SKM-1 (cell line): Measurements from ENCODE around the gene ZNF423.
A peak's percentile ranks its signal among the peaks of the same experiment; 100 is the strongest.

Experiments used
- DNase-seq: peaks from one replicate; lab custom pipeline; 2025; ENCODE audit not compliant: unreplicated experiment; lab: John Stamatoyannopoulos, UW

Gene ZNF423

DNA sequence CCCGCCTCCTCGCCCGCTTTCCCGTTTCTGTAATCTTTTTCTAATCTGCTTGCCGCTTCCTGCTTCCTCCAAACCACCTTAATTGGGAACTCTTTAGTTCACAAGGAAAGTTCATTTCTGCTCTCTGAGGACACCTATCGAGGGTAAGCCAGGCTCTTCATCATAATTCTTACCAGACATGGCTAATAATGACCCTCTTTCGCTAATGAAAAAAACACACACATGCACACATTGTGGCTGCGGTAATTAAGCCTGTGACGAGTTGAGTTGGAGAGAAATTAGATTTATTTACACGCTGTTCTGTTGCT lies 100.6 kb downstream of the ZNF423 start:
- DNase-seq = peak; percentile 4

DNA sequence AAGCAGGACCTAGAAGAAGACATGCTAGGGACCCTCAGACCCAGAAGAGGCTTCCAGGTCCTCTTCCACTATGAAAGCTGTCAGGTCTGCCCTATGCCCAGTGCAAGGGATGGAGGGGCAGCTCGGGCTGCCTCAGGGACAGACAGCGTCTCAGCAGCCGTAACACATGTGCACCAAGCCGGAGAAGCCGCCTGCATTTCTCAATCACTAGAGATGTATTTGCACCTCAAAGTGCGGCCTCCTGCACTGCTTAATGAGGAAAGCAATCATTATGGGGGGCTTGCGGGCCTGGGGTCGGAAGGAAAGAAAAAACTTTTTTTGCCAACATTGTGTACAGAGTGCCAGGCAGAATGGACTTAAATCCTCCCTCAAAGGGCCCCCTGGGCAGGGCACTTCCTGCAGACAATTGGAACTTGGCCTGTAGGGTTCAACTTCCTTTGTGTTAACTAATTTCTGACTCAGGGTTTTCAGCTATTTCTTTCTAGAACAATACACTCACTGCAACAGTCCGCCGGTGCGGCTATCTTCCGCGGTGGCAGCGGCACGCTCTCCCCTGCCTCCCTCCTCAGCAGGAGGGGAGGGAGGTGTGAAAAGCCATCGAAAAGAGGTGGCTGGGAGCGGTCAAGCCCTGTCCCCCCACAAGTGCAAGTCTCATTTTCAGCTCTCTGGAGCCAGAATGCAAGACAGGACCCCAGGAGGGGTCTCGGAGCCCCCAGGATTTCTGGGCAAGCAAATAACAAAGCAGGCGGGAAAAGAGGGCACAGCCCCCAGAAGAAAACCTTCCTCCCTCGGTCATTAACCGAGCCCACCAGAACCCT lies 101.2 kb downstream of the ZNF423 start:
- peak; percentile 51 for DNase-seq

DNA sequence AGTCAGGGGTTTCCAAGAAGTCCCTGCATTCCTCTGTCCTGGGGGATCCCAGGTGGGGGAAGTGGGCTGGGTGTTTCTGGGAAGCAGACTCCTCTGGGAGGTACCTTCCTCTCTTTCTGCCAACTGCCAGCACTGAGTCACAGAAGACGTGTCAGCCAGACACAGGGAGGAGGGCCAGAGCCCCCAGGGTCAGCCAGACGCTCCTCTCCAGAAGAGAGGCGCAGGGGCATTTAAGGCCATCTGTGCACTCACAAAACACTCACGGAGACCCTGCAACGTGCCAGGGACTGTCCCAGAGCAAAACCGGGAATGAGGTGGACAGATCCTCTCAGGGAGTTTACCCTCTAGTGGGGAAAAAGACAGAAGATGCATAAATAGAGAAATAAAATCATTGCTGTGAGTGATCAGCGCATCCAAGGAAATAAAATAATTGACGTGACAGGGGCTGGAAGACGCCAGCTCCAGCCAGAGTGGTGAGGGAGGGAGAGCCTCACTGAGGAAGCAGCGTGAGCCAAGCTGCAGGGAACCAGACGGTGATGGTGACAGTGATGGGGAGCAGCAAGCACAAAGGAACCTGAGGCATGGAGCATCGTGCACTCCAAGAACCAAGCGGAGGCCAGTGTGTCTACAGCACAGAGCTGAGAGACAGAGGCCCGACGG lies 105.4 kb downstream of the ZNF423 start:
- DNase-seq = no peak

DNA sequence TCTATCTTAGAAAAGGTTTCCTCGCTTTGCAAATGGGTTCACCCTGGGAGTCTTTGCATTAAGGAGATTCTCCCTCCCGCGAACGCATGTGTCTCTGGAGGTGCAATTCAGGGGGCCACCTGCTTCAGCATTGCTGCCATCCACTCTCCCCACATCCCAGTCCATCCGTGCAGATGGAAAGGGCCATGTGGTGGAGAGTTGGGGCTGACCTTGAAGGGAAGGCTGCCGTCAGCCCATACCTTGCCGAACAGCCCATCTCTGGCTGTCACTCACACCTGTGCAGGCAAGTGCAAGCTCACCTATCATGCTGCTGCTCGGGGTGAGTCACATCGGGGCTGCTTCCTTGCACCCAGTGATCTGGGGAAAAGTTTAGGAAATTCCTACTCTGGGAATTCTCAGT lies 106.1 kb downstream of the ZNF423 start:
- no peak for DNase-seq

DNA sequence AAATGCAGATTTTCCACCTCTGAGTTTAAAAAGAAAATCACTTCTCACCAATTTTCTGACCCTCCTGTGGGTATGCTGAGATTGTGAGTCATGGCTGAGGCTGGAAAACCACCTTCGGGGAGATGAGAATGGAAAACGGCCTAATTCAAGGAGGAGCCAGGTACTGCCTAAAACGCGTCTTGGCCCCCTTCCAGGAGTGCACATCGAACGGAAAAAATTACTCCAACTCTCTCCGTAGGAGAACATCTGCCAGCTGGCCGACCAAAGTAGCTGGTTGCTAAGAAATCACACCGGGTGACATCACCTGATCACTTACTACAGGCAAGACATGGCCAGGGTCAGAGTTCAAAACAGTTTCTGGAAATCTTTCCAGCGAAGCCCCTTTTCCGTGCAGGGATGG lies 107.6 kb downstream of the ZNF423 start:
- no peak for DNase-seq

DNA sequence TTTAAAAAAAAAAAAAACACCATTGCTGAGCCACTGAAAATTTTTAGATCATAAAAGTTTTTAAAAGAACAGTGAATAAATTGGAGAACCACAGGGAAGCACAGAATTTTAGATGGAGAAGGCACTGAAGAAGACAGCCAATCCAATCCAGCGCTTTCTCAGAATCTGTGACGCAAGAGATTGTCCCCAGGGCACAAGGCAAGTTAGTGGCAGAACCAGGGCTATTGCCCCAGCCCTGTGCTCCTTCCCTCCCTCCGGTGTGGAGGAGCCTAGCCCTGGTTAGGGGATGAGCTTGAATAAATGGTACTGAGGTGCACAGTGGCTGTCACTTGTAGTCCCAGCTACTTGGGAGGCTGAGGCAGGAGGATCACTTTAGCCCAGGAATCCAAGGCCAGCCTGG lies 108.3 kb downstream of the ZNF423 start:
- no peak for DNase-seq

DNA sequence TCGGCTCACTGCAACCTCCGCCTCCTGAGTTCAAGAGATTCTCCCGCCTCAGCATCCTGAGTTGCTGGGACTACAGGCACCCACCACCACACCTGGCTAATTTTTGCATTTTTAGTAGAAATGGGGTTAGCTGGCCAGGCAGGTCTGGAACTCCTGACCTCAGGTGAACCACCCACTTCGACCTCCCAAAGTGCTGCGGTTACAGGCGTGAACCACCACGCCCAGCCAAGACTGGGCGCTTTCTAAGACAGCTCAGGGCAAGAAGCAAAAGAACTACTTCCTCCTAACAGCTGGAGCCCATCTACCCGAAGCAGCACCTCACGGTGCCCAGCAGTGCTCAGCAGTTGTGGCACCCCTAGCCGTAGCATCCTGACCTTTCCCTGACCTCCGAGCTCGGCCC lies 109.4 kb downstream of the ZNF423 start:
- no peak for DNase-seq

DNA sequence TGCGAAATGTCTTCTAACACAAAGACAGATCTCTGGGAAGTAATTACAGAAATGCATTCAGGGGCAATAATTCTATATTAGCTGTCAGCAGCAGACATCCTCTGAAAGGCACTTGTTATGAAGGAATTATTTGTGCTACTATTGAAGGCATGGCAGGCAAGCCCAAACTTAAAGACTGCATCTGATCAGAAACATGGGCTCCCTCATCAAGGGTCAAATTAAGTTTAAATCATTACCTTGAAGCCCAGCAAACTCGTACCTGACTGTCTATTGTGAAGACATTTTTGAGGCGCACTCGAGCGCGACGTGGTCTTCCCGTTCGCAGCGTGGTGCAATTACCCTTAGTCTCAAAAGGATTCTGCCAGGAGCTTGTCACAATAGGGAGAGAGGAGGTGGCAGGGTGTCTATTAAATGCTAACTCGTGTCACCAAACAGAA lies 110.6 kb downstream of the ZNF423 start:
- no peak for DNase-seq

DNA sequence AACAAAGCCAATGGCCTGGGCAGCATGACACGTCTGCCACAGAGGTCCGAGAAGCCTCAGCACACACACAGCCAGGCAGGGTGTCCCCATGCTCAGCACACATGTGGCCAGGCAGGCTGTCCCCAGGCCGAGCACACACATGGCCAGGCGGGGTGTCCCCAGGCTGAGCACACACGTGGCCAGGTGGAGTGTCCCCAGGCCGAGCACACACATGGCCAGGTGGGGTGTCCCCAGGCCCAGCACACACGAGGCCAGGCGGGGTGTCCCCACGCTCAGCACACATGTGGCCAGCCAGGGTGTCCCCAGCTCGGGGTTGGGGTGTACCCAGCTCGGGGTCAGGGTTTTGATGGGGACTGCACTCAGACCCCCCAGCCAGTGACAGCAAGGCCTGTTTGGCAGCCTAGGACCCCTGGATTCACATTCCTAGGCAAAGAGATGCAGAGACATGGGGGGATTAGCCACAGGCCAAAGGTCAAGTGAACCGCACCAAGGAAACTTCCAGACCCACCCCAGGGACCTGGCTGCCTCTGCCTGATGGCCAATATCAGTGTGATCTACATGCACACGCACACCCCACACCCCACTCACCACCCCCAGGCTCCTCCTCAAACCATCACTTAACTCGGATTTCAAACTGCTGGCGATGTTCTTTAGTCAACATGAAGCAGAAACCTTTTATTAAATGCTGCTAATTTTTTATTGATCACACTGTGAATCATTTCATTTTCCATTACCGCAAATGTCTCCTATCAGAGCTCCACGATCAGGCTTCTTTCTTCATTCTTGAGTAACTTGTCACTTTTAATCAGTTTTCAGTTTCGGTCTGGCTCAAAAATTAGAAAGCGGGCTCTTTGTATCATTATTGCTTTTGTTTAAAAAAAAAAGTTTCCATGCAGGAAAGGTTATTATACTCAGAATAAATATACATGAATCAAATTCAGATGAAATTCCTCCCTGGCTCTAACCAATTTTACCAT lies 111.4 kb downstream of the ZNF423 start:
- DNase-seq = no peak

DNA sequence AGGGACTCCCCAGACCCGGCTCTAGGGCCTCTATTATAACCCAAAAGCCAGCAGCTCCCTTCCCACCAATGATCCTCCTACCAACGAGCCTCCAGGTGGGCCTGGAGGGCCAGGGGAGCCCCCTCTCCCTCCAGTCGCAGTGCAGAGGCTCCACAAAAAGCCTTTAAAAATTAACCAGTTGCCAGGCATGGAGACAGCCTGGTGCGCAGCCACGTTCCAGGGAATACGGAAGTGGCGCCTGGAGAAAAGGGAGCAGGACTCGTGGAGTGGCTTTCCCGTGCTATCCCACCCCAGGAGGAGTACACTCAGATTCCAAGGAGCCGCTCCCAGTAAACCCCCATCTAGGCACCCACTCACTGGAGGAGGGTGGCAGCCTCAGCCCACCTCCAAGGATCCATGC lies 112.3 kb downstream of the ZNF423 start:
- DNase-seq = no peak

DNA sequence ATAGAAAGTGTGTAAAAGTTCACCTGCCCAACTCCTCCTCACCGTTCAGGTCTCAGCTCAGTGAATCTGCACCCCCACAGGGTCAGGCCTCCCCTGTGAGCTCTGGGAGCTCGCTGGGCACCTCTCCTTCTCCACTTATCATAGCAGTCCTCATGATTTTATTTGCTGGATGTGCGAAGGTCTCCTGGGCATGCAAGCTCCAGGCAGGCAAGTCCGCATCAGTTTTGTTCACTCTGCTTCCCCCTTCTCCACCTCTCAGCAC lies 112.8 kb downstream of the ZNF423 start:
- DNase-seq = no peak

DNA sequence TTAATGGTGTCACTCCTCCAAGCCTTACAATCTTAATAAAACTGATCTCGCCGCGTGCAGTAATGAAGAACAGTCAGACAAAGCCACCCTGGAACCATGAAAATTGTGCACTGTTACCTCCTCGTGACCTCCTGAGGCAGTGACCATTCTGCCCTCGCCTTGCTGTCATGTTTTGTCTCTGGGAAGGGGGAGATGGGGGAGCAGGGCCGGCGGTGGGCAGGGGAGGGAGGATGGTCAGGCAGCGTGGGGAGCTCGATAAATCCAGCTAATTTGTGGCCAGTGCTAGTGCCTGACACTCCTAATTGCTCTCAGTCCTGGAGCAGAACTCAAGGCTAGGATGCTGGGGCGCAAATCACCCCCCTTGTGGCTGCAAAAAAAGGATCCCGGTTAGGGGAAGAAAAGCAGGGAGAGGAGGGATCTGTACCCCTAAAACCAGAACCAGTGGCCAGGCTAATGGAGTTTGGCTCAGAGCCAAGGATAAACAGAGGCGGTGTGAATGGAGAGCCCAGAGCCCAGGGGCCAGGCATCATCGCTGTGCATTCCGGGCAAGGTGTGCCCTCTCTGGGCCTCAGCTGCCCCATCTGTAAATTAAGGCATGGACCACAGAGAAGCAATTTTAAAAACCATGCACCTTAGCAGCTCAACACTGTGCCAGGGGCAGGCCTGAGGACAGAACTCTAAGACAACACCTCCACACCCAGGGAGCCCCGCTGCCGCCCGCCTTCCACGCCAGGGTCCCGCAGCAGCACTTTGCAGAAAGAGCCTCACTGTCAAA lies 113.3 kb downstream of the ZNF423 start:
- no peak for DNase-seq

DNA sequence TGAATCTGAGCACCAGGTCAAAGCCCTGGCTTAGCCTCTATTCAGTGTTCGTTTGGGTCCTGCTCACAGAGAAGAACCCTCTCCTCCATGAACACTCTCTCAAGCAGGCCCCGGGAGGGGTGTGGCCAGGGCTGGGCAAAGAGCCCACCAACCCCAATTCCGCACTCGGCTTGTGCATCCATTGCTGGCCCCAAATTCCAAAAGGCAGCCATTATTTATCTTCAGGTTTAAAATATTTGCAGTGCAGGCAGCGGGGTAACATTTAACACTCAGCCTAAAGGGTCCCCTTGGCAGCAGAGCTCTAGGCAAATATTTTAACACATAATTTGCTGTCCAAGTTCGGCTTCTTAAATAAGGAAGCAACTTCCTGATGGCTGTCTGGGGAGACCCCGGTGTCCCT lies 115.7 kb downstream of the ZNF423 start:
- no peak for DNase-seq

DNA sequence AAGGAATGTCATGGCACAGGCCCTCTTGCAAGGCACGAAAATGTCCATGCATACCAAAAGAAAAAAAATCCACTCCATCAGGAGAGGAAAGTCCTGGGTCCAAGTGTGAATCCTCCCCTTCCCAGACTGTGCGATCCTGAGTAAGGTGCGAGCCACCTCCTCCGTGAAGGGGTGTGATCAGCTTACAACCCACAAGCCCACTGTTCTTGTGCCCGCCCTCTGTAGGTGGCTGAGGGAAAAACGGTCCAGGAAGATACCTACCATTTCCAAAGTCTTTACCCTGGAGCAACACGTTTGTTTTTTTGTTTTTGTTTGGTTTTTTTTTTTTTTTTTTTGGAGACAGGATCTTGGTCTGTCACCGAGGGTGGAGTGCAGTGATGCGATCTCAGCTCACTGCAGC lies 116.5 kb downstream of the ZNF423 start:
- DNase-seq = no peak

DNA sequence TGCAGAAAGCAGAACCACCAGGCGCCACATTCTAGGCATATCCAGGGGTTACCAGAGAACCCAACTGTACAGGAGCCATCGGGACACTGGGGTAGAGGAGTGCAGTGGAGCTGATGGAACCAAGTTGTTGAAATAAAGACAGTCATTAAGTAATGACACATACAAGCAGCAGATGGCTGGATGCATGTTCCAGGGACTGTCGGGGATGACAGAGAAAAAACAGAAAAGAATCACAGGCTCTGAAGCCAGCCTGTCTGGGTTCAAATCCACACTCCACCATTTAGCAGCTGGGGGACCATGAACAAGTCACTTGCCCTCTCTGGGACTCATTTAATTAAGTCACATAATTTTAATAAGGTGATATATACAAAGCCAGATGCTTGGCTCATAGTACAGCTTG lies 117.1 kb downstream of the ZNF423 start:
- DNase-seq = no peak

DNA sequence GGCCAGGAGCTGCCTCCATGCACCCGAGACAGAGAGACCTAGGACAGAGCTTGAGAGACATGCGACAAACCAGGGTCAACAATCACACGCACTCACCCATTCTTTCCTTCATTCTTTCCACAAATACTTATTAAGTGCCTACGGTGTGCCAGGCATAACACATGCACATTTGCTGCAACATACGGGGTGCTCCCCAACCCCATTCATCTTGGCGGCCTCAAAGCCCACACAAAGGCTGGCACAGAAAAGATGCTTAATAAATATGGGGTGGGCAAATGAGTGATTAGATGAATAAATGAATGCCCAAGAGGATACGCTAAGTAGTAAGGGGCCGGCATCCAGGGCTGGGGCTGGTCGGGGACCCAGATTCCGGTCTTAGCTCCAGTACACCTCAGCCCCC lies 117.9 kb downstream of the ZNF423 start:
- no peak for DNase-seq

DNA sequence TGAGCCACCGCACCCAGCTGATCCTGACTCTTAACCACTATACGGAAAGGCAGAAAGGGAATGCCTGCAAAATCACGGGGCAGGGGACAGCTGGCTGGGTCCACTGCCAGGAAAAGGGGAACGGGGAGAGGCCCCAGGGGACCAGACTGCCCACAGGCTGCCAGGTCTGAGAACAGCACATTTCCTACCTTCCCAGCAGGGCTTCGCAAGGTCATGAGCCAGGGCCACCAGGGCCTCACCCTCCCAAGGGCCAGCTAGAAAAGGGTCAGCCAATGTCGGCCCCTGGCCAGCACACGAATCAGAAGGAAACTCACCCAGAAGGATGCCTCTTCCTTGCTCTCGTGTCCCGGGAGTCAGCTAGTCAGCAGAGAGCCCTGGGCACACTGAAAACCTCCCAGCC lies 118.4 kb downstream of the ZNF423 start:
- no peak for DNase-seq

DNA sequence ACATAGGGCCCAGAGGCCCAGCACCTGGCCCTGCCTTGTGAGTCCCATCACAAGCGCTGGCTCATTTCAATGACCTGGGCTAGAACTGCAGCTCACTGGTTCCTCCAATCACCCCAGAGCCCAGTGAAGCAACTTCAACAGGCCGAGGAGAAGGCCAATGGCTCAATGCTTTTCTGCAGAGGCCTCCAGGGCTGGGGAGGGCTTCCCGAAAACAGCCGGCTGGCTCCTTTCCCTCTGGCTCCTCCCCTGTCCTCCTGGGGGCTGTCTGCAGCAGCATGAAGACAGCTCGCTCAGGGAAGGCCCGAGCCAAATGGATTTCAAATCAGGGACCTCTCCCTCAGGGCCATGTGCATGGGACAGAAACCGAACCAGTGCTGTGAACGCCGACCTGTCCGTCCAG lies 121.6 kb downstream of the ZNF423 start:
- DNase-seq = no peak

DNA sequence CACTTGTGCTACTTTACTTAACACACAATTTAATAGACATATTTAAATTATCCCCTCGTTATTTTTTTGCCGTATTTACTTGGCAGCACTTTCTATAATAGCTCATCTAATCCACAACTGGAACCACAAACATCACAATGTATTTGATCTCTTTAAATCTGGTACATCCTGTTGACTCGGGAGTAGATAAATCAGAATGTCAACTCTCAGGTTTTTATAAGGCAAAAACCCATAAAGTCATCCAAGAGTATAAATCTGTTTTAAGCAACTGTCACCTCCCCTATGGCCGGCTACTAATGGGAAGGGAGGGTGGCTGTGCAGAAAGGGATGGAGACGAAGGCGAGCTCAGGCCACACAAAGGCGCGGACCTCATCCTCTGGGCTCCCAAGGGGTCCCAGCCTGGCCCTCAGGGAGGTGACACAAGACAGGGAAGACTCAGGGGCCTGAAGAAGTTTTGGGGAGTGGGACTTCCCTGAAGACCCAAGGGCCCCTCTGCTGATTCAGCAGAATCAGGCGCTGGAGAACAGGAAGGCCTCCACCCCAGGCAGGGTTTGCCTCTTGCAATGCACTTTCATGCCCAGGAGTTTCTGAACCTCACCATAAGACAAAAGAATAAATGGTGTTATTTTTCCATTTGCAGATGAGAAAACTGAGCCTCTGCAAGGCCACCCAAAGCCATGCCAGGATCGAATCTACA lies 122.5 kb downstream of the ZNF423 start:
- no peak for DNase-seq

DNA sequence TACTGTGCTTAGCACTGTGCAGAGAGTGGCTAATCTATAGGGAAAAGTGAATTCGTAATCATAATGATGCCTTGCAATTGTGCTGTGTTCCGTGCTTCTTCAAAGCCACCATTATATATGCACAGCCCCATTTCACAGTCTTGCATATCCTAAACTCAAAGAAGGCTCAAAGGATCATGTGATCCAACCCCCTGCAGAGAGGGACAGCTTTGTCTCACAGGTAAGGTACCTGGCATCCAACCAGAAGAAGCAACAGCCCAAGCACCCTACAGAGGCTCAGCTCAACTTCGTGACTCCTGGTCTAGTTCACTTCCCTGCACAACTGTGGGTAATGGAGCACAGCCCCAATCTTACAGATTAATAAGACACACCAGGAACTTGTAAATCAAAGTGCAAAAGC lies 124.0 kb downstream of the ZNF423 start:
- DNase-seq = no peak

DNA sequence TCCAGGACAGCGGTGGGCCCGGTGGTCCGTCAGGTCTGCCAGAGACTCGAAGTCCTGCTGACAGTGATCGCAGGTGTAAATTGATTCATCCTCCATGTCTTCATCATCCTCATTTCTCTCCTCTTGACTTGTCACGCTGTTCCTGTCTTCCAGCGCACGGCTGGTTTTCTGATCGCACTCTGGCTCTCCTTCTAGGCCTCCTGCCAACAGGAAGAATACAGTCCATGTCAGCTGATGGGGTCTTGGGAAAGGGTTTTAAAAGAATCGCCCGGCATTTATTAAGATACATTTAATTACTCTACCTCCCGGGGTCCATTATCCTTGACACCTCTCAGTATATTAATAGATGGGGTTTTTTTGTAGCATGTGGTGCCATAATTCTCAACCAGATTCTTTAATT lies 125.1 kb downstream of the ZNF423 start:
- DNase-seq = no peak
